Omental fat pad (tissue), 4 donors: ENCODE data around the gene KLF3. TPM values are rescaled to one million over a fixed set of nuclear protein-coding genes. Genes with fewer than 3 reads are reported as not detected.
A peak's percentile ranks its signal among the peaks of the same experiment; 100 is the strongest.

ENCODE experiments used
- ATAC-seq: fragments of 150-250 bp; one replicate; pipeline ENCODE4 v1.9.1; 2016; ENCODE audit warnings: mild to moderate bottlenecking, moderate library complexity; ENCODE audit not compliant: low FRiP score
- DNase-seq: peaks from one replicate; pipeline ENCODE4 v3.0.0-alpha.2; 2019; ENCODE audit warnings: low spot score
- CTCF ChIP-seq, 3 donors: fragments of 450-650 bp; IDR thresholded peaks; one replicate each; pipeline ENCODE4 v1.5.1; 2016 to 2017; ENCODE audit warnings: antibody characterized with exemption in 3 of 3, mild to moderate bottlenecking in 3 of 3, moderate library complexity in 2 of 3
- total RNA-seq, 4 donors: library from RNA; depleted of rRNA; stranded (reverse); fragments of >200 nt; gene quantifications; one replicate each; pipeline ENCODE4 v1.1.0, GENCODE V29; 2016

KLF3 gene
- total RNA-seq, 4 donors from 2014 or later = 40.4 to 64.9 (median 53.8) TPM

DNA sequence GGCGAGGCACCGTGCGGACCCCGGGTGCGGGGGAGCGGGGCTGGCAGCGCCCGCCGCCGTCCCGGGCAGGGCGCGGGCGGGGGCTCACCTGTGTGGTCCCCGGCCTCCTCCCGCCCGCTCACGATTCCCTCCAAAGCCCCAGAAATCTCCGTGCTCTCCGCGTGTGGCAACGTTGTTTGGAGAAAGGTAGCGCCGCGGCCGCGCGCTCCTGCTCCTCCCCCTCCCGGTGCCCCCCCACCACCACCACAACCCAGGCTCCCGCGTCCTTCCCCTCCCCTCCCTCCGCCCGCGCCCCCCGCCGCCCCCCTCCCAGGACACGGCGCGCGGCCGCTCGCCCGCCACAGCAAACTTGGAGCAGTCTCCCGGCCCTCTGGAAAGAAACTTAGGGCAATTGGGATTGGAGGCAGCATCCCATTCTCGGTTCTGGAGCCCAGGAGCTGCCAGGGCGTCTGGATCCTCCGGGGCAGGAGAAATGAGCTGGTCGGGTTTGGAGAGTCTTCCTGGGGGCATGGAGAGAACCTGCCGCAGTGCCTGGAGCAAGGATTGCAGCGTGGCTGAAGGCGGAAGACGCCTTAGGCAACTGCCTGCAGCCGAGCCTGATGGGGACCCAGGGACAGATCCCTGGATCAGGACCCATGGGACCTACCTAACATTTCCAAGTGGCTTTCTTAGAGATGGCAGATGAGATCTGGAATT is 855 bp downstream of the KLF3 start:
- TF ChIP-seq CTCF (IDR thresholded peaks at IDR 0.05) = no peak
- no peak for DNase-seq

GRCh38 chr4:38665551-38666411 is 1.8 kb downstream of the KLF3 start:
- DNase-seq = no peak
- no peak for ATAC-seq
- TF ChIP-seq CTCF (IDR thresholded peaks at IDR 0.05) = no peak

More for the DNA sequence above, 855 bp downstream of the KLF3 start:
- peak; percentile 2 for ATAC-seq

DNA sequence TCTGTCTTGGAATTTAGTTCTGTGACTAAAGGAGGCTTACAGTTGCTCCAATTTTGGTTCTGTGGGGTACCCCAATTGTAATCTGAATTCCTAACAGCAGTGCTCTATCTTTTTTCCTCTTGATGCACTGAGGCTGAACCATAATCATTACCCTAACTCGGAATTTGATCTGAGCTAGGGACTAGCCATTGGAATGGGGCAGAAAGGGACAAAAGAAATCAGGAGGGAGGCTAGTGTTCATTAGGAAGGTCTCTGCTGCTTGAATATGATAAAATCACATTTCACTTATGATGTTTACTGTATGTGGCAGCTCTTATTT is 2.7 kb downstream of the KLF3 start:
- TF ChIP-seq CTCF (IDR thresholded peaks at IDR 0.05) = no peak
- ATAC-seq (no peak), DNase-seq (no peak)

DNA sequence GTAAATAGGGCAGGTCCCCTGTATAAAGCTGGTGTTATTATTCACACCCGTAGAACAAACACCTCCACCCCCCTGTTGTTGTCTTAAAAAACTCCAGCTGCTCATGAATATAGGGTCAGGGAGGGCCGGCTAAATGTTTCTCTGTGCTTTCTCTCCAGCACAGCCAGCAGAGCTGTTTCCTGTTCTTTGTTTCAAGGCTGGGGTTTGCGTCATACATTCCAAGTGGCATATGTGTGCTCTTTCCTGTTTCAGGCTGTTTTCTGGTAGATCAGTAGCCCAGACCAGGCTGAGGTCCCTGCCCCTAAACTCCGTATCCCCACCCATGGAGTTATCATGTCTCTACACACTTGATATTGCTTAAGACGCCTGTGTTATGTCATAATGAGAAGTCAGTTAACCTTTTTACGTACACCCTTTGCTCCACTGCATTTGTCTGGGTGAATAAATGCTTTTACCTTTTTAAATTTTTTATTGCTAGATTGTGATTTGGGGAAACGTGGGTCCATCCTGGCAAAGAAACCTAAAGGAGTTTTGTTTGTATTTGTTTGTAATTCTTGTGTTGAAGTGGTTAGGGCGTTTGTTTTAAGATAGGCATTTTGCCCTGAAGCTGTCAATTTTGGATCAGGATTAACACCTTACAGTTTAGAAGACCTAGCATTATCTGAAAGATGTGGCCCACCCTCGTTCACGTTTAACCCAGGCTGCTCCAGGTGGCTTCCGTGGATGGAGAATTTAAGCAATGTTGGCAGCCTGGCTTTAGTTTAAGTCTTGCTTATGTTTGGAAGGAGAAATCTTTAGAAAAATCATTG is 3.3 kb downstream of the KLF3 start:
- DNase-seq (no peak), ATAC-seq (peak; percentile 73)
- no peak for TF ChIP-seq CTCF (IDR thresholded peaks at IDR 0.05)

DNA sequence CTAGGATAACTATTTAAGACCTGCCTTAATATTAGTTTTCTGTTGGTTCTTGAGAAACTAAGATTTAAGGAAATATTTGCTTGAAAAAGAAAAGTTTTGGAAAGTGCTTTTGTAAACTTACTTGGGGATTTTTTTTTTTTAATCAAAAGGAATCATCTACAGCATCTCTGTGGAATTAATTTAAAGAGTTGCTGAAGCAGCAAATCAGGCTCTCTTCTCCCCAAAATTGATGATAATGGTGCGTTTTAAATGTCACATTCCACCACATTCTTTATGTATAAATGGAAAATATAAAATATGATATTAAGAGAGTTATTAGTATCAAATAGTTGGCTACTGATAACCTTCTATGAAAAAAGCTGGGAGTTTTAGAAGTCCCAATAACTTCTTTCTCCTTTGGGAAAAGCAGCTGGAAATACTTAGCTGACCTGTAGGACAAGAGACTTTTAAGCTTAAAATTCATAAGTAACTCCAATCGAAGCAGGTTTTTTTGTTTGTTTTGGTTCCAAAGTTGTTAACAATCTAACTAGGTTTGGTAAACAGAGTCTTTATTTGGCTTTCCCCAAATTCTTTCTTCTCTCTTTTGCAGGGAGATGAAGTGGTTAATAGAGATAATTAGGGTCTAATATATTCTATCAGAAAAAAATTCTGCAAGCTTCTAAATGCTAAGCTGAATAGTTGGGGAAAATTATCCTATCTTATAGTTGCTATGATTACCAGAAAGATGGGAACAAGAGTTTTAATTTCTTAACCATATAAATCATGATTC is 4.4 kb downstream of the KLF3 start:
- ATAC-seq (no peak), DNase-seq (no peak)
- TF ChIP-seq CTCF (IDR thresholded peaks at IDR 0.05) = no peak

DNA sequence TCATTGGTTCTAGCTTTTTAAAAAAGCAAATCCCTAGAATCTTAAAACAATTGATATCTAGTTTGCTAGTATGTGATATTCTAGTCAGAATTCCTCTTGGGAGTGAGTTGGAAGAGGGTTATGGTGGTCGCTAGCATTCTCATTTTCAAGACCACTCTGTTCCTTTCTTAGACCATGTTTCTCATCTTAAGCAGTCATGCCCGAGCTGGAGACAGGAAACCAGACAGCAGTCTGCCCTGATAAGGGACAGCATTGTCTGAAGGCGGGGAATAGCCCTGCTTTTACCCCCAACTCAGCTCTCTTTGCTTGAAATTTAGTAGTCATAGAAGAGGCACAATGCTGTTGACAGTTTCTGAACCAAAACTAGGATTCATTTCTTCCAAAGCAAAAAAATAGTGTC is 5.2 kb downstream of the KLF3 start:
- no peak for DNase-seq
- no peak for ATAC-seq
- no peak for TF ChIP-seq CTCF (IDR thresholded peaks at IDR 0.05)
